B cell (primary cell): ENCODE results near the gene CDKAL1. TPM values are rescaled to one million over a fixed set of nuclear protein-coding genes. Genes with fewer than 3 reads are reported as not detected.

Experiments used
- ATAC-seq: fragments of 200-7000 bp; cut with Tn5 transposase; one replicate; pipeline ENCODE4 v1.10.0; 2021; ENCODE audit warnings: low read depth, mild to moderate bottlenecking, moderate number of reproducible peaks, moderate library complexity
- CTCF ChIA-PET: fragments of 350-600 bp; sonication (Branson Sonifier 250); formaldehyde crosslinking; loops from one replicate; lab custom pipeline; 2021; ENCODE audit warnings: antibody characterized with exemption, inconsistent platforms; lab: Charles Lee
- POLR2A ChIA-PET: fragments of 350-600 bp; sonication (Branson Sonifier 250); formaldehyde crosslinking; loops from one replicate; lab custom pipeline; 2021; ENCODE audit warnings: antibody characterized with exemption; lab: Charles Lee
- DNase-seq: peaks from one replicate; pipeline ENCODE4 v3.0.0; 2013
- H2AFZ ChIP-seq: 2 replicates; pipeline ENCODE4 v1.6.1; 2012; ENCODE audit warnings: mild to moderate bottlenecking, low read depth, low read length; ENCODE audit not compliant: insufficient read depth, poor library complexity, severe bottlenecking
- H3K27ac ChIP-seq, 2 donors: 1 replicate in 1 of 2; 2 replicates in 1 of 2; pipeline ENCODE4 v1.5.1; 2012 to 2013; ENCODE audit warnings: low read length in 2 of 2, mild to moderate bottlenecking in 2 of 2, moderate library complexity in 1 of 2
- H3K27me3 ChIP-seq, 4 experiments: fragments of 200-600 bp in 1 of 4; sonication (generic) in 1 of 4; replicated peaks in 1 of 4; 1 replicate in 2 of 4; 2 replicates in 2 of 4; pipeline versions ENCODE4 v1.6.1 to v1.7.0; 2013 to 2016; ENCODE audit warnings: low read length in 3 of 4, mild to moderate bottlenecking in 2 of 4, mixed read lengths in 1 of 4, moderate library complexity in 1 of 4; ENCODE audit not compliant: insufficient read depth in 4 of 4, control insufficient read depth in 3 of 4; ENCODE audit errors: control extremely low read depth in 1 of 4
- H3K36me3 ChIP-seq, 2 experiments: replicated peaks in 1 of 2; 1 replicate in 1 of 2; 2 replicates in 1 of 2; pipeline versions ENCODE4 v1.6.1 to v1.7.1; 2013; ENCODE audit warnings: low read length in 1 of 2; ENCODE audit not compliant: insufficient read depth in 2 of 2, control insufficient read depth in 1 of 2; ENCODE audit errors: control extremely low read depth in 1 of 2, extremely low read depth in 1 of 2
- H3K4me1 ChIP-seq, 2 donors: fragments of 200-600 bp in 1 of 2; sonication (generic) in 1 of 2; 1 replicate in 1 of 2; 2 replicates in 1 of 2; pipeline versions ENCODE4 v1.5.1 to v1.6.1; 2013 to 2017; ENCODE audit warnings: low read length in 2 of 2; ENCODE audit not compliant: control insufficient read depth in 2 of 2, insufficient read depth in 2 of 2
- H3K4me2 ChIP-seq: replicated peaks from 2 replicates; pipeline ENCODE3; 2012; ENCODE audit warnings: mild to moderate bottlenecking, low read depth, low read length; ENCODE audit not compliant: poor library complexity, severe bottlenecking
- H3K4me3 ChIP-seq, 5 experiments: fragments of 200-600 bp in 1 of 5; sonication (generic) in 1 of 5; 1 replicate in 3 of 5; 2 replicates in 2 of 5; pipeline versions ENCODE4 v1.5.1 to v1.7.0; 2011 to 2016; ENCODE audit warnings: low read length in 4 of 5, mild to moderate bottlenecking in 4 of 5, low read depth in 2 of 5, control low read depth in 1 of 5, moderate library complexity in 1 of 5; ENCODE audit not compliant: insufficient read depth in 1 of 5; ENCODE audit errors: control extremely low read depth in 1 of 5, extremely low read depth in 1 of 5
- H3K79me2 ChIP-seq: fragments of 200-600 bp; sonication (generic); one replicate; pipeline ENCODE4 v1.6.0; 2016; ENCODE audit warnings: low read length; ENCODE audit not compliant: control insufficient read depth, insufficient read depth
- H3K9ac ChIP-seq: fragments of 200-600 bp; sonication (generic); 2 replicates; pipeline ENCODE4 v1.6.1; 2017; ENCODE audit warnings: mild to moderate bottlenecking, low read length, moderate library complexity
- H3K9me3 ChIP-seq, 3 donors: one replicate each; pipeline versions ENCODE4 v1.6.1 to v1.7.1; 2013; ENCODE audit warnings: low read length in 2 of 3; ENCODE audit not compliant: control insufficient read depth in 2 of 3, insufficient read depth in 1 of 3; ENCODE audit errors: control extremely low read depth in 1 of 3
- H4K20me1 ChIP-seq: 2 replicates; pipeline ENCODE4 v1.6.0; 2012; ENCODE audit warnings: mild to moderate bottlenecking, low read length; ENCODE audit not compliant: insufficient read depth, control insufficient read depth, poor library complexity, severe bottlenecking
- H3K27ac Mint-ChIP-seq: one replicate; pipeline ENCODE4 v1.8.0; 2021; ENCODE audit warnings: mixed read lengths
- H3K27me3 Mint-ChIP-seq: one replicate; pipeline ENCODE4 v1.8.0; 2021; ENCODE audit warnings: mixed read lengths
- H3K4me1 Mint-ChIP-seq: one replicate; pipeline ENCODE4 v1.8.0; 2021; ENCODE audit warnings: mixed read lengths
- H3K4me3 Mint-ChIP-seq: one replicate; pipeline ENCODE4 v1.8.0; 2021; ENCODE audit warnings: mixed read lengths
- H3K9me3 Mint-ChIP-seq: one replicate; pipeline ENCODE4 v1.8.0; 2022; ENCODE audit warnings: mixed read lengths; ENCODE audit not compliant: insufficient read depth
- CTCF ChIP-seq: fragments of 200-600 bp; IDR thresholded peaks from one replicate; pipeline ENCODE4 v1.8.0; 2022; ENCODE audit warnings: antibody characterized with exemption, mild to moderate bottlenecking
- EZH2 ChIP-seq: IDR thresholded peaks from 2 replicates; pipeline ENCODE4 v1.6.1; 2012; ENCODE audit warnings: borderline replicate concordance, low read depth, mild to moderate bottlenecking, moderate library complexity, low read length; ENCODE audit not compliant: insufficient read depth, poor library complexity, severe bottlenecking
- WGBS: methylation state at CpG from one replicate; pipeline ENCODE4 v1.1.5; 2013; ENCODE audit warnings: missing lambda C conversion rate; ENCODE audit not compliant: insufficient coverage; 5-methylcytosine and 5-hydroxymethylcytosine counted together
- intact Hi-C: fragments of 100-400 bp; cut with micrococcal nuclease; formaldehyde crosslinking; loops from one replicate; pipeline ENCODE4 v1.10.0; 2022
- polyA plus RNA-seq: library from polyadenylated mRNA; depleted of rRNA; stranded (reverse); fragments of >200 nt; gene quantifications from 2 replicates; pipeline ENCODE4 v1.2.3, GENCODE V29; 2012
- total RNA-seq, 2 donors: library from RNA; stranded (reverse); fragments of 120-200 nt in 1 of 2; gene quantifications; 1 replicate in 1 of 2; 2 replicates in 1 of 2; pipeline versions ENCODE4 v1.2.3 to v1.2.4, GENCODE V29; 2013 to 2022

The CDKAL1 gene
- total and polyA plus RNA-seq, 2 donors (not counting 1 experiment from before 2014, with no cell fraction given): 6.1 to 33.3 TPM

- intact Hi-C loops: no loop called here
- WGBS: 70% methylated on average over 2 of the region's 4 CpGs
- no peak for ATAC-seq
- POLR2A ChIA-PET: no interaction called here
- Histone ChIP-seq H3K4me3 (no peak overlapping the region), H3K4me2 (no peak overlapping the region), H3K4me1 (no peaks in the 10 kb centered on the region), H3K79me2 (no peaks in the 10 kb centered on the region), H3K9me3 (peaks cover 0 to 12% (median 4%) of the 10 kb centered on the region in 3 donors), H4K20me1 (no peaks in the 10 kb centered on the region), H3K27ac (no peak overlapping the region), H2AFZ (no peak overlapping the region), H3K9ac (no peak overlapping the region), H3K36me3 (no peaks in the 10 kb centered on the region), H3K27me3 (no peaks in the 10 kb centered on the region)
- H3K27me3 Mint-ChIP-seq: no peaks in the 10 kb centered on the region
- peaks cover 5% of the 10 kb centered on the region for H3K9me3 Mint-ChIP-seq
- no peak for DNase-seq
- CTCF ChIA-PET: no interaction called here
- no peak overlapping the region for H3K4me3 Mint-ChIP-seq
- no peak overlapping the region for H3K27ac Mint-ChIP-seq
- TF ChIP-seq EZH2 (no peak), CTCF (no peak)
- H3K4me1 Mint-ChIP-seq: no peaks in the 10 kb centered on the region
Measured at GRCh38 chr6:20905377-20905776, 371.1 kb downstream of the CDKAL1 start.

- Mint-ChIP-seq H3K9me3 (peaks cover 5% of the 10 kb centered on the region), H3K4me3 (no peak overlapping the region), H3K4me1 (no peaks in the 10 kb centered on the region), H3K27ac (no peak overlapping the region), H3K27me3 (no peaks in the 10 kb centered on the region)
- TF ChIP-seq CTCF: no peak
- TF ChIP-seq EZH2: no peak
- Histone ChIP-seq H3K36me3 (no peaks in the 10 kb centered on the region), H3K4me2 (no peak overlapping the region), H3K4me1 (no peaks in the 10 kb centered on the region), H2AFZ (no peak overlapping the region), H3K9me3 (peaks cover 0 to 12% (median 4%) of the 10 kb centered on the region in 3 donors), H3K9ac (no peak overlapping the region), H4K20me1 (no peaks in the 10 kb centered on the region), H3K4me3 (no peak overlapping the region), H3K27ac (no peak overlapping the region), H3K27me3 (no peaks in the 10 kb centered on the region), H3K79me2 (no peaks in the 10 kb centered on the region)
- WGBS: no CpG with 5 or more reads among the region's 4 CpGs
- no peak for DNase-seq
- intact Hi-C loops: no loop called here
- POLR2A ChIA-PET: no interaction called here
- ATAC-seq: no peak
- CTCF ChIA-PET: no interaction called here
Measured at GRCh38 chr6:20906945-20907344, 372.7 kb downstream of the CDKAL1 start.
